Urinary bladder (tissue), 4 donors: ENCODE data around the gene NME5. TPM values are rescaled to one million over a fixed set of nuclear protein-coding genes. Genes with fewer than 3 reads are reported as not detected.
"Not testable (repeated sequence)": the region's sequence is repeated elsewhere in the genome, so short reads cannot be mapped to it uniquely, and the experiment has no call there.

Experiments
- DNase-seq: peaks from one replicate; pipeline ENCODE4 v3.0.0-alpha.2; 2015; ENCODE audit errors: extremely low spot score
- H3K27ac ChIP-seq: one replicate; pipeline ENCODE4 v1.5.1; 2013; ENCODE audit warnings: low read depth, mild to moderate bottlenecking, moderate library complexity
- H3K36me3 ChIP-seq: one replicate; pipeline ENCODE4 v1.6.1; 2013; ENCODE audit warnings: mild to moderate bottlenecking, moderate library complexity; ENCODE audit not compliant: insufficient read depth
- H3K4me1 ChIP-seq: one replicate; pipeline ENCODE4 v1.6.1; 2013; ENCODE audit warnings: mild to moderate bottlenecking, moderate library complexity; ENCODE audit not compliant: insufficient read depth
- H3K4me3 ChIP-seq: one replicate; pipeline ENCODE4 v1.5.1; 2013; ENCODE audit warnings: low read depth, low read length
- WGBS: extraction: QIAGEN DNeasy Blood & Tissue Kit; methylation state at CpG from one replicate; pipeline ENCODE4 v1.1.7; 2013; 5-methylcytosine and 5-hydroxymethylcytosine counted together
- polyA plus RNA-seq: library from polyadenylated mRNA; stranded (reverse); fragments of 200-250 nt; gene quantifications from one replicate; pipeline ENCODE4 v1.2.3, GENCODE V29; 2013
- small RNA-seq: library from RNA; depleted of rRNA; stranded (forward); fragments of <200 nt; gene quantifications from one replicate; pipeline ENCODE3, GENCODE V24; 2014
- total RNA-seq: library from RNA; depleted of rRNA; stranded (reverse); fragments of >200 nt; gene quantifications from one replicate; pipeline ENCODE4 v1.2.3, GENCODE V29; 2014
- donor health status: healthy with polysubstance abuse.
- donor health status: healthy.

The NME5 gene
- total and polyA plus RNA-seq, 2 donors: 1.7 to 6.7 TPM

DNA sequence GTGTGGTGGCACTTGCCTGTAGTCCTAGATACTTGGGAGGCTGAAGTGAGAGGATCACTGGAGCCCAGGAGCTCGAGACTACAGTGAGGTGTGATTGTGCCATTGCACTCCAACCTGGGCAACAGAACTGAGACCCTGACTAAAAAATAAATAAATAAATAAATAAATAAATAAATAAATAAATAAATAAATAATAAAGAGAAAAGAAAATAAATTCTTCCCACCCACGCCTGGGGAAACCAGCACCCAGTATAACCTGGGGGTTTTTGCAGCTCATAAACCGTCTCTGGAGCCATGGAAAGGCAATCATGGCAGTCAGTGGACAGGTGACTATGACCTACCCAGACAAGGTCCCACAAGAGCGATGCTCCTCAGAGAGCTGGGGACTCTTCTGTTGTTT lies 47.5 kb downstream of the NME5 start:
- 81% methylated on average over 4 of the region's 4 CpGs for WGBS
- no peaks in the 10 kb centered on the region for H3K36me3 ChIP-seq
- no peaks in the 10 kb centered on the region for H3K4me1 ChIP-seq
- DNase-seq: no peak
- no peak overlapping the region for H3K27ac ChIP-seq
- no peak overlapping the region for H3K4me3 ChIP-seq

GRCh38 chr5:138083702-138084101 lies 55.5 kb downstream of the NME5 start, which contains the start of gene WNT8A:
Gene WNT8A, plus strand, starts transcription at chr5:138084033. Its CDS starts 95 bp downstream, at chr5:138084128.
- 69% methylated on average over 5 of the region's 5 CpGs for WGBS
- H3K4me3 ChIP-seq: no peak within 1 kb of the TSS
- H3K36me3 ChIP-seq: no peaks in the 10 kb centered on the region
- no peaks in the 10 kb centered on the region for H3K4me1 ChIP-seq
- DNase-seq: no peak
- no peak within 1 kb of the TSS for H3K27ac ChIP-seq

DNA sequence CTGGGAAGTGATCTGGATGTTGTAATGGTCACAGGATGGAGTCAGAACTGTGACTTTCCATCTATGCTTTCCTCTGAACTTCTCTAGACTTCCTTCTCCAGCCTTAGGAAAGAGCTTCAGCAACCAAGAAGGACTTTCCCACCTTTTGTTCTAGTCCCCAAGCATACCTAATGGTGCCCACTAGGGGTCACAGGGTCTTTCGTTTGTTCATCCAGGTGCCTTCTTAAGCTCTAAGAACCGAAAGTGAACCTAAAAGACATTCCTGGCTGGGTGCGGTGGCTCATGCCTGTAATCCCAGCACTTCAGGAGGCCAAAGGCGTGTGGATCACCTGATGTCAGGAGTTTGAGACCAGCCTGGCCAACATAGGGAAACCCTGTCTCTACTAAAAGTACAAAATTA lies 57.2 kb downstream of the NME5 start:
- Histone ChIP-seq H3K4me3 (no peak overlapping the region), H3K36me3 (no peaks in the 10 kb centered on the region)
- 87% methylated on average over 4 of the region's 4 CpGs for WGBS

GRCh38 chr5:138078006-138078643 lies 61.1 kb downstream of the NME5 start:
- Histone ChIP-seq H3K4me1 (no peaks in the 10 kb centered on the region), H3K36me3 (no peaks in the 10 kb centered on the region), H3K27ac (no peak overlapping the region), H3K4me3 (no peak overlapping the region)
- 51% methylated on average over 1 of the region's 1 CpG for WGBS
- no peak for DNase-seq

More for the DNA sequence above, 57.2 kb downstream of the NME5 start:
- H3K4me1 ChIP-seq: no peaks in the 10 kb centered on the region
- DNase-seq: no peak
- H3K27ac ChIP-seq: no peak overlapping the region

GRCh38 chr5:138077064-138077696 lies 62.0 kb downstream of the NME5 start:
- no peak overlapping the region for H3K27ac ChIP-seq
- no peak overlapping the region for H3K4me3 ChIP-seq
- H3K36me3 ChIP-seq: no peaks in the 10 kb centered on the region
- H3K4me1 ChIP-seq: no peaks in the 10 kb centered on the region
- DNase-seq: peak; percentile 15
- 28% methylated on average over 5 of the region's 5 CpGs for WGBS

- not testable (repeated sequence) for H3K4me3 ChIP-seq, H3K36me3 ChIP-seq, H3K27ac ChIP-seq, DNase-seq, H3K4me1 ChIP-seq
- 92% methylated on average over 27 of the region's 32 CpGs for WGBS
Measured at GRCh38 chr5:138070026-138070425, 69.2 kb downstream of the NME5 start.

- Histone ChIP-seq H3K4me3 (no peak overlapping the region), H3K4me1 (no peaks in the 10 kb centered on the region), H3K36me3 (no peaks in the 10 kb centered on the region), H3K27ac (no peak overlapping the region)
- DNase-seq: no peak
- WGBS: 24% methylated on average over 6 of the region's 6 CpGs
Measured at GRCh38 chr5:138068742-138069600, 70.3 kb downstream of the NME5 start.

DNA sequence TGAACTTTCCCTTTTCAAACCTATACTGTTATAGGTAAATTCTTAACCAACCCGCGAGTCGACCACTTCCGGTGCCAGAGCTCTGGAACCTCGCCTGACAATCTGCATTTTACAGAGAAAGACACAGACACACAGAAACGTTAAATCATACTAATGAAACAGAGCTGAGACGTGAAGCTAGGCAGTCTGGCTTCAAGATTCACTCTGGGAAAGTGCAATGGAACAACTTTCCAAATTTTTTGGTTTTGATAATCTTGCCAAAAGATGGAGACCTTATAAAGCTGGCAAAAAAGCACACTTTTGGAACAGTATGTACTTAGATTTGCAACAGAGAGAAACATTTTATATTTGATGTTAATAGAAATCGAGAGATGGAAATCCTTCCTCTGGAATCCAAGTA lies 71.3 kb downstream of the NME5 start:
- WGBS: 90% methylated on average over 8 of the region's 8 CpGs
- Histone ChIP-seq H3K36me3 (no peaks in the 10 kb centered on the region), H3K4me3 (no peak overlapping the region), H3K4me1 (no peaks in the 10 kb centered on the region), H3K27ac (no peak overlapping the region)
- DNase-seq: no peak

Small RNA genes within 50 kb of the gene (small RNA-seq; reads per million reads assigned to genes)
- gene RNU6-1148P (not detected), gene RNU6-460P (not detected), gene RNU6-888P (not detected)

Other genes with a start within 250 kb of the NME5 start
- gene PKD2L2, start 250.0 kb downstream of the NME5 start, total RNA-seq: 0.21 TPM
- 0.11 TPM for gene PKD2L2, start 250.0 kb downstream of the NME5 start, polyA plus RNA-seq
- 107 TPM for gene FAM13B, start 106.3 kb downstream of the NME5 start, total RNA-seq
- 32.6 TPM for gene FAM13B, start 106.3 kb downstream of the NME5 start, polyA plus RNA-seq
- gene WNT8A, start 55.4 kb downstream of the NME5 start, total RNA-seq: not detected
- not detected for gene WNT8A, start 55.4 kb downstream of the NME5 start, polyA plus RNA-seq
- gene BRD8, start 39.2 kb upstream of the NME5 start, total RNA-seq: 45.8 TPM
- 33.9 TPM for gene BRD8, start 39.2 kb upstream of the NME5 start, polyA plus RNA-seq
- gene KIF20A, start 39.7 kb upstream of the NME5 start, total RNA-seq: 25.4 TPM
- gene KIF20A, start 39.7 kb upstream of the NME5 start, polyA plus RNA-seq: 0.43 TPM
- 44.1 TPM for gene CDC23, start 73.9 kb upstream of the NME5 start, total RNA-seq
- gene CDC23, start 73.9 kb upstream of the NME5 start, polyA plus RNA-seq: 20.1 TPM
- gene GFRA3, start 135.2 kb upstream of the NME5 start, total RNA-seq: 2.4 TPM
- 3.3 TPM for gene GFRA3, start 135.2 kb upstream of the NME5 start, polyA plus RNA-seq
- gene CDC25C, start 192.4 kb upstream of the NME5 start, total RNA-seq: 6.1 TPM
- gene CDC25C, start 192.4 kb upstream of the NME5 start, polyA plus RNA-seq: 0.13 TPM
- gene FAM53C, start 198.8 kb upstream of the NME5 start, total RNA-seq: 20.3 TPM
- 22.9 TPM for gene FAM53C, start 198.8 kb upstream of the NME5 start, polyA plus RNA-seq
- gene KDM3B, start 213.3 kb upstream of the NME5 start, total RNA-seq: 68.7 TPM
- 36.2 TPM for gene KDM3B, start 213.3 kb upstream of the NME5 start, polyA plus RNA-seq